Activated CD8-positive, alpha-beta memory T cell treated with anti-CD3 and anti-CD28 coated beads for 24 hours (primary cell): Measurements from ENCODE around the gene HAND1.

Experiments
- DNase-seq: peaks from one replicate; pipeline ENCODE4 v3.0.0-alpha.2; 2020

HAND1 gene

DNA sequence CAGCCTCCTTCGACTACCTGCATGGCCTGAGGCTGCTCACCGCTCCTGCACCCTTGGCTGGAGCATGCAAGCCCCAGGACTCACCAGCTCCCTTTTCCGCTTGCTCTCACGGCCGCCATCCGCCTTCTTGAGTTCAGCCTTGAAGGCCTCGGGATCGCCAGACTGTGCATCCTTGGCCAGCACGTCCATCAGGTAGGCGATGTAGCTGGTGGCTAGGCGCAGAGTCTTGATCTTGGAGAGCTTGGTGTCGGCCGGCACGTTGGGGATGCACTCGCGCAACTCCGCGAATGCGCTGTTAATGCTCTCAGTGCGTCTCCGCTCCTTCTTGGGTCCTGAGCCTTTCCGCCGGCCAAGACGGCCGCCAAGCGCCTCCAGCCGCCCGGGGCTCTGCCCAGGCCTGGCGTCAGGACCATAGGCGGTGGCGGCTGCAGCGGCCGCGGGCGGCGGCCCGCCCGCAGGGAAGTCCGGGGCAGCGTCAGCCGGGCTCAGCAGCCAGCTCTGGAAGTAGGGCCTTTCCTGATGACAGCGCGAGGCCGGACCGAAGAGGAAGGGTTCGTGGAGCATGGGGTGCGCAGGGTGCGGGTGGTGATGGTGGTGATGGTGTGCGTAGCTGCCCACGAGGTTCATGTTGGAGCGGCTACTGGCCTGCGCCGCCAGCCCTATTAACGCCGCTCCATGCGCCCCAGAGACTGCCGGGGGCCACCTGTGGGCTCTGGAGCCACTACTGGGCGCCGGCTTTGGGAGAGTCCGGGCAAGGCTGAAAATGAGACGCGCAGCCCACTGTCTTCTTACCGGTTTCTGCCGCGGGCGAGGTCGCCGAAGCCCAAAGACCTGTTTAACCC is 424 bp downstream of the HAND1 start:
- DNase-seq: peak; percentile 67

DNA sequence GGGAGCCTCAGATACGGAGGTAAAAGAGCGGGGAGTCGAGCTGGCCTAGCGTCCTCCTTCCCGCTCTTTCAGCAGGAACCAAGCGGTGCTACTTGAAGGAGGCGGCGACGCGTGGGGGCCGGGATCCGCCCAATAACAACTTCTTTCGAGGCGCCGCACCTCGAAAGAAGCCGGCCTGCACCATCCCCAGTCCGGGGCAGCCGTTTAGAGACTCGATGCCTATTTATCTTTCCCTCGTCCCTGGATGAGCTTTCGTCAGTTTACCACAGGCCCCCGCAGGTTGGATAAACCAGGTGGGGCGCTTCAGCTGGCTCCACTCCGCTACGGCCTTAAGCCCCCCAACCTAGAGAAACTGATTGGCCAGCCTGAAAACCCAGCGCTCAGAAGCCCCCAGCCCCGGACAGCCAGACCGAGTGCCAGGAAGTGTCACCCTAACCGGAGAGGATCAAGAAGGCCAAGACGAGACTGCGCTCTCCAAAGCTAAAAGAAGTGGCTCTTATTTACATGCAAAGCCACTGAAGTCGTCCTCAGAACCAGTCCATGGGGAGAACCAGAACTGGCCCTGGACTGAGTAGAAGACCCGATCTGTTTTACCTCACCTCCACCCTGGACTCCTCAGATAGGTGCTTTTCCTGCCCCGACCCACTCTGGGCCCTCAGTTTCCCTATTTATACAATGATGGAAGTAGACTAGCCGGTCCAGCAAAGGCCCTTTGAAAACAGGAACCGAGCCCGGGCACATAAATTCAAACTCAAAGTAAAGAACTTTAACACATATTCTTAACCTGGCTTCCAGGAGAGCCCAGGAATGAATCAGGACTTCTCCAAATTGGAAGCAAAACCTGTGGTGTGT is 1.4 kb downstream of the HAND1 start:
- DNase-seq: no peak

DNA sequence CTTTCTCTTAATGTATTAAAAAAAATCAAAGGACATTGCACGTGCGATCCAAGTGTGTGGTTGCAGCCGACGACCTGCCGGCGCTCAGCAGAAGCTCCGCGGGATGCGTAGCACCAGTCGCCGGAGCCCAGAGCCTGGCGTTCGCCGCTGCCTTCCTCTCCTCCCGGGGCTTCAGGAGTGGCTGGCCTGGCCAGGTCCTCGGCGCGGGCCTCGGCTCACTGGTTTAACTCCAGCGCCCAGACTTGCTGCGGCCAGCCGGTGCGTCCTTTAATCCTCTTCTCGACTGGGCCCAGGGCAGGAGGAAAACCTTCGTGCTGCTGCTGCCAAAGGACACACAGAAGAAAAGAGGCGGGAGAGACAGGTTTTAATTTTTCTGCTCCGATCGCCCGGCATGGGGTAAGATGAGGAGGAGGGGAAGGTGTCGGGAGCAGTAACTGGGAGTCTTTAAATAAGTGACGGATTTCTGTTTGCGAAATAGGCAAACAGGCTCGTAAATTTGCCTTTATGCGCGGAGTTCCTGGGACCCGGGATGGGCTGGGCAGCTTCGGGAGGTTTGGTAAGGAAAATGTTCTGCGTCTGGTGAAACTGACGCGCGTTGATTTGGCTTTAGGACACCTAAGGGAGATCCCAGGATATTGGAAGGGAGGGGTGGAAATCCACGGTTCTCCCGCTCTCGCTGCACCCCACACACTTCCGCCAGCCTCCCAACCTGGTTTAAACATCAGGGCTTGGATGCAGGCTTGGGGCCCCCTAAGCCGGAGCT is 2.3 kb downstream of the HAND1 start:
- peak; percentile 65 for DNase-seq

DNA sequence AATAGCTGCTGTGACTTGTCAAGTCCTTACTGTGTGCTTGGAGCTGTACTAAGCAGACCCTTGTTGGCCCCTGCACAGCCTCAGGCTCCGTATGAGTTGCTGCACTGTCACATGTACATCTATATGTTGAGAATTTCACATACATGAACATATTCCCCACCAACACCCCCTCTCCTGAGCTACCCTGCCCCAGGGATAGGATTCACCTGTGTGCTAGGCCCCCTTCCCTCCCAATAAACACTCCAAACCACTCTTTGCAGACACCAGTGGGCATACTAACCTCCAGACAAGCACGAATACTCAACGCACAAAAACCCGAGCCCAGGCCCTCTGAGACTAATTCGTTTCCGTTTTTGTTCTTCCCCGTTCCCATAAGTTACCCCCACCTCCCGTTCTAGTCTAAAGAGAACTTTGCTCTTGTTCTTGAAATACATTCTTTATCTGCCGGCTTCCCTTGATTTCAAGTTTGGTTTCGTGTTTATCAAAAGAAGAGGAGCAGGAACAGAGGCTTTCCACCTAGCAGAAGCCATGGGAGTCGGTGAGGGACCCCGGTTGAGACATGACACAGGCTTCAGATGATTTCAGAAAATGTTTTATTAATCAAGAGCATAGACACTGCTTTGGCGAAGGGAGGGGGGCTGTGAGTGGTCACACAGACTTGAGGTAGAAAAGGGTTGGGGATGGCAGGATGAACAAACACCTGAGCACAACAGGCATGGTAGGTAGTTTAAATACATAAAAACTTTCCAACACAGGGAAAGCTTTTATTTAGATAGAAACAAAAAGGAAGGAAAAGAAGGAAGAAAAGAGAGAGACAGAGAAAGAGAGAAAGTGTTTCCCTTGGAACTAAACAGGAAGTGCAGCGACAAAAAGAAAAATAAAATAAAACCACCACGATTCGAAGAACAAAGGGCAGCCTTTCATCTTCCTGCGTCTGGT is 3.4 kb downstream of the HAND1 start:
- DNase-seq: no peak

DNA sequence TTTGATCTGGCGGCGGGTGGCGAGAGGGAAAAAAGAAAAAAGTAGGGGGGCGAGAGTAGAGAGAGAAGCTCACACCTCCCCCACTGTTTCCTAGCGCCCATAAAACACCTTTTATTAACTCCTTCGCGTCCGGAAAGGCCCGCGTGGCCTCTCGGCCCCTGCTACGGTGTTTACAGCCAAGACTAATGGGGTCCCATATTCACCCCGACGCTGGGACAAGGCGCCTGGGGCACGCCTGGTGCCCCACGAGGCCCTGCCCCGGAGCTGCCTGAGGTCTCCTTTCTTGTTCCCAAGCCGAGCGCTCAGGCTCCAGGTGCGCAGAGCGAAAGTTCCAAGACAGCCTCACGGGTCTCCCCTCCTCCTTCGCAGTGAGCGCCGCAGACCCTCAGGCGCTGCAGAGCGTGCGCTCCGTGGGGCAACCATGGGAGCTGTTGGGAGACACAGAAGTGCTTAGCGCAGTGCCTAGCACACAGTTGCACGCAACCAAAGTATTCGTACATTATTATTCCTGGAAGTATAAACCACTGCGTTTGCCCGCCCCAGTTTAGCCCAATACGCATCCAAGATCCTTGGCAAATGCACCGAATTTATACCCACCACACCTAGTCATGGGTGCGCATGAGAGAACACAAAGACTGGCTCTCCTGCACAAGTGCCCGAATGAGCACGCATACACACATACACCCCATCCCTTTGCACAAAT is 4.3 kb downstream of the HAND1 start:
- DNase-seq: no peak

DNA sequence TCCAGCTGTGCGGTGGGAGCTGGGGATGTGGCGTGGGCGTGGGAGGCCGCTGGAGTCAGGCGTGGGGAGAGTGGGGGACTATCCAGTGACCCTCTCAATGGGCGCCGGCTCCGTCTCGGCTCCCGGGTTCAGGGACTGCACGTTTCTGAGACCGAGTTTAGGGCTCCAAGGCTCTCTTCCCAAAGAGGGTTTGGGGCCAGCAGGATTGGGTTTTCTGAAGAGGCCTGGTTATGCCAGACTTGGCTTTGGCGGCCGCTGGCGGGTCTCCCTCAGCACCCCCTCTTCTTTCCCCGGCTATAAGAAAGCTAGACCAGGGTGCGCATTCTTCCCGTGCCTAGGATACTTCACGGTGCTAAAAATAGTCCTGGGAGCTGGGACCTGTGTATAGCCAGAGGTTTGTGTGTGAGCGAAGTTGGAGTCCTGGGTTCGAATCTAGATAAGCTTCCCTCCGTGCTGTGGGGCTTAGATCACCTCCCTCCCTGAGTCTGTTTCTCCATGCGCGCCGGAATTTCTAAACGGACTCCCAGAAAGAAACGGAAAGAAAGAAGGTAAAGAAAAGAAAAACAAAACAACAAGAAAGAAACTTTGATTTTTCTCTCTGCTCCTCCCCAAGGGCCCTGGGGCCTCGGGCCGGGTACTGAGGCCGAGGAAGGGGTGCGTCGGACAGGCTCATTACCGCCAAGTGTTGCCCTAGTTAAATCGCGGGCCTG is 5.0 kb downstream of the HAND1 start:
- DNase-seq: no peak

DNA sequence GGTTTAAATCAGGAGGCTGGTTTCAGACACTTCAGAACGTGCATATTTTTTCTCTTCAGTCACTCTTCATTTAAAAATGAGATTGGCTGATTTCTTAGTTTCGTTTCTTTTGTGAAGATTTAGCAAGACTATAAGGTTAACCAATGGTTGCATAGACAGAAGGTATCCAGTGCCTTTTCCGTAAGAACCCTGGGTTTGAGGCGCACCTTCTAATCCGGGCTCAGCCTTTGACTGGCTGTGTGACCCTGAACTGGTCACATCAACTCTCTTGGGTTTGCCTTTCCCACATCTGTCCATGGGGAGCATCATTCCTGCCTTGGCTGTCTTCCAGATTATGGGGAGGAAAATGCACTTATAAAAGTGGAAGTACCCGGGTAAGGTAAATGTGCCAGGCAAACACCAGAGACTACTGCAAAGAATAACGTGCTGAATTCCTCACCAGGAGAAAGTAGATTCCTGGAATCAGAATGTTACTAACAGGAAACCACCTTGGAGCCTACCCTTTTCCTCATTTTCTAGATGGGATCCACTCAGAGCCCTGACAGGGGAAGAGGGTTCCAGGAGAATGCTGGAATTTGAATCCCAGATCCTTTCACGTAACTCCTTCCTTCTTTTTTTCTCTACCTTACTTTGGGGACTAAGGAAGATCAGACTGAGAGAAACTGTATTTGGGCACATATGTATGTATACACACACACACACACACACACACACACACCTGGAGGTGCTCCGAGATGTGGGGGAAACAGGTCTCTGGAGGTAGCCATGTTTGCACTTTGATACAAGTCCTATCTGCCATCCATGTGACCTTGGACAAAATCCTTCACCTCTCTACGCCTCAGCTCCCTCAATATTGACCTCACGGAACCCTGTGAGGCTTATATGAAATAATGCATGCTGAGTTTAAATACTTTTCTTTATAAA is 6.8 kb downstream of the HAND1 start:
- DNase-seq: no peak

DNA sequence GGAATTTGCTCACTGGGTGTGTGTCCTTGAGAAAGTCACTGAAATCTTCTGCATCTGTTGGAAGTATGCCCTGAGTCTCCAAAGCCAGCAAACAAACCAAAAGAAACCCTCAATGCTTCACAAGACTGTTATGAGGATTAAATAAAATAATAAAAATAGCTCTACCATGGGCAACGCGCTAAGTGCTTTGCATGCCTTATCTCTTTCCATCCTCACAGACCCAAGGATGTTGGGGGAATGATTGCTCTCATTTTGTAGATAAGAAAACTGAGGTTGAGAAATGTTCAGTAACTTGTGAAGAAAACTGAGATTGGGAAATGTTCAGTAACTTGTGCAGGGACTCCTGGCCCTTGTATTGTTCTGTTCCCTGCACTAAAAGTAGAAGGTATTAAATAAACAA is 7.9 kb downstream of the HAND1 start:
- no peak for DNase-seq

DNA sequence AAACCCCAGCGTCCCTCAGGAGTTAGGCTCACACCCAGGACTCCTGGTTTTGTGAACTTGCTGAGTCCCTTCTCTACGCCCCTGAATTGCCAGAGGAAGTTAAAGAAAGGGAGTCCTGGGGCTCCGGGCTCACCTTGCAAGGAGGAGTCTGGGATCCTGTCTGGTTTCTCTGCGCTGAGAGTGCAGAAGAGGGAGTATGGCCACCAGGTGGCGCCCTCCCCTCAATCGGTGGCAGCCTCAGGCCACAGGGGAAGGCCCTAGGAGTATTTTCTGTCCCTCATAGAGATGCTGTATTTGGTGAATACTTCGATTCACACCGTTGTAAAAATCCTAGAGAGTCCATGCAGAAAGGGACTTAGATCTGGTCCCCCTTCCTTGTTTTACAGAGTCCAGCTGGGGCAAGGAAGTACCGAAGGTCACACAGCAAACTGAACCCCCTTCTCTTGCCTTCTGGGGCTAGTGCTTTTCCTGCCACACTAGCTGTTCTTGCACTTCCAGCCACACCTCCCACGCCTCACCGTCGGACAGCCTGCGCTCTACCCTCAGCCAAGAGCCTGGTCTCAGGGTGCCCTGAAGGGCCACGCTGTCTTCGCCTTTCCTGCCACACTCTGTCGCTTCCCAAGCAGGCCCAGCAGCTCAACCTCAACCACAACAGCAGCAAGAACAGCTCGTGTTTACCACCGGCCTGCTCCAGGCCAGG is 10.2 kb downstream of the HAND1 start:
- peak; percentile 92 for DNase-seq

DNA sequence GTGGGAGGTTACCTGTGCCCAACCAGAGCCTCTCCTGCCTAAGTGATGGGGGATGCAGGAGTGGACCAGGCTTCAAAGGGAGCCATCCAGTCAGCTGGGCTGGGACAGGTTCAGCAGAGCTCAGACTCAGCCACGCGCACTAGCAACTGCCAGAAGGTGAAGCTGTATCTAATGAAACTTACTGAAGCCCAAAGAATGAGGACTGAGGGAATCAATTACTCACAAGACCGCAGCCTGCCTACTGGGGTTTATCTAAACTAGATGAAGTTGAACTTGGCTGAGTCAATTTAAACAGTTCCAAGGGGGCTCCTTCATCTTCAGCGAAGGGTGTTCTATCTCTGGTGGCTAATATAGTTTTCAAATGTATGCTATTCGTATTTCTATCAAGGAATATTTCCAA is 11.4 kb downstream of the HAND1 start:
- DNase-seq: no peak

DNA sequence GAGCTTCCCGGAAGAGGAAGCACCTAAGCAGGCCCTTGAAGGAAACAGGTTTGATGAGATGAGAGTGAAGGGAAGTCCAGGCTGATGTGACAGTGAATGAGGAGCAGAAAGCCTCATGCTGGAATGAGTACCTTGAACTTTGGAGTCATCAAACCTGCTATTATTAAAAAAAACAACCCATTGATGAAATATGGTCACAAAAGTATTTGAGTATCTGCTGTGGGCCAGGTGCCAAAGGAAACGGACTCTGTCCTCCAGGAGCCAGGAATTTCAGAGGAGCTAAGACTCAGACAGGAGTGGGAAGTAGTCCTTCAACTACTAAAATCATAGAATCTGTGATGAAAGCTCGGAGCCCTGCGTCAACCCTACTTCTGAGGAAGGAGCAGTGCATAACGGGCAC is 11.9 kb downstream of the HAND1 start:
- DNase-seq: no peak

DNA sequence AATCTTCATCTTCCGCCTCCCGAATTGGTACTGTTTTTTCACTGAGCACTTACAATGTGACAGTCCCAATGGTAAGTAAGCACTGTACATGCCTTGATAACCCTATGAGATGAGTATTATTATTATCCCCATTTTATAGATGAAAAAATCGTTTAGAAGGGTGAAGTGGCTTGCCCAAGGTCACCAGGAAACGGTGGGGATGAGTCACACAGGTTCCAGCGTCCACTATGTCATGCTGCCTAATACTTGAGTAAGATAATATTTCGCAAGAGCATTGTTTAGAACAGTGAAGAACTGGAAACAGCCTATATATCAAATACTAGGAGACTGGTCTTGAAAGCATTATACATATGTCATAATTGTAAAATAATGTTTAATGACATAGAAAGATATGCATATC is 12.9 kb downstream of the HAND1 start:
- no peak for DNase-seq

DNA sequence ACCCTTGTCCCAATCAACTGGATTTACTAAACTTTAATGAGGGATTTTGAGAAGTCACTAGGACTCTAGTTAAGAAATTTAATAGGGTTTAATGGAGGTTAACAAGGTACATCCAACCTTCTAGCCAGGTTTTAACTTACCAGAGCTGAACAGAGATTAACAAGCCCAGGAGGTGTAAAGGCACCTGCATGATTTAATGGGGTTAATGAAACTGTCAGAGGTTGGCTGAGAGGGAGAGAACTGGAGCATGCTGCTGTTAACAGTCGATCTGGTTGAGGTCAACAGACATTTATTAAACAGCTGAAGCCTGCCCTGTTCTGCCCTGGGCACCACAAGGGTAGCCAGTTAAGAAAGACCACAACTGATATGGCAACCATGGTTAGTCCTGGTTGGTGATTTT is 13.6 kb downstream of the HAND1 start:
- no peak for DNase-seq

DNA sequence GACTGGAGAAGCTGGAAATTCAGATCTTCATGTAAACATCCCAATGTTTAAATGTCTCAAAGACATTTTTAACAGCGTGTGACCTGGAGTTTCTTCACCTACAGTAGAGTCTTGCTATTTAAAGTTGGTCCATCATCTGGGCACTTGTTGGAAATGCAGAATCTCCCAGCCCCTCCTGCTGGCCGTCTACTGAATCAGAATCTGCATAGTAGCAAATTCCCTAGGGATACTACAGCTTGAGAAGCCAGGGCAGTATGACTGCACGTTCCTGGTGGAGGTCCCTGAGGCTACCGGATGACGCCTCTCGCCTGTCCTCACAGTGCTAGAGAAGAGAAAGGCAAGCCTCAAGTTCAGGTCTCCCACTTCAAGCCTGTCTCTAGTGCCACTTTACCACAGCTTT is 16.5 kb downstream of the HAND1 start:
- no peak for DNase-seq

DNA sequence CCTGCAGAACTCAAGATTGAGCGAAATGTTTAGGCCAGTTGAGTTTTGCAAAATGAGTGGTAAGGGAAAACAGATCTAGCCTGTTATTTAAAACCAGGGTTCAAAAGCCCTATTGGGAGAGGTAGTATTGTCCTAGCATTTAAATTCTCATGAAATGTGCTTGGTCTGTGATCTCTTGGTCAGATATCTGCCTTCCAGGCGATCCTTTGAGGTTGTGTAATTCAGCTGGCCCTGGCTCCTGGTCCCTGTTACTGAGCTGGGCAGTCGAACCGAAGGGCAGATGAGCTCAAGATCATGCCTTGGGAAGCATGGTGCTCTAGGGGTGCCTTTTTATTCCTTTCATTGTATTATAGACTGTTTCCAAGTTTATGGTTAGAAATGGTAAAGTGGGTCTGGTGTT is 17.9 kb downstream of the HAND1 start:
- no peak for DNase-seq

DNA sequence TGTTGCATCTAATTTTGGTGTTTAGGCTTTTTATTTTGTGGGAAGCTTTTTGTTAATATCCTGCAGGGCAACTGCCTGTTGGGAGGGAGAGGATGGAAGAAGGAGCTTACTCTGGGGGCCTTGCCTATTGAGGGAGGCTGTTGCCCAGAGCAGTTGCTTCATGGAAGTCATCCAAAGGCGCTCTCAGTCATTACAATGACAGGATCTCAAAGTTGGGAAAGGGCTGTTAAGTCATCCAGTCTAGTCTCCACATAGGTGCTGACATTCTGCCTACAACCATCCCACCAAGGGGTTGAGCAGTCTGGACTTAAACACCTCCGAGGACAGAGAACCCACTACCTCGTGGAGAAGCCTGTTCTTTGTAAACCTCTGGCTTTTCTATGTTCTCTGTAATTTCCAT is 19.0 kb downstream of the HAND1 start:
- DNase-seq: no peak

DNA sequence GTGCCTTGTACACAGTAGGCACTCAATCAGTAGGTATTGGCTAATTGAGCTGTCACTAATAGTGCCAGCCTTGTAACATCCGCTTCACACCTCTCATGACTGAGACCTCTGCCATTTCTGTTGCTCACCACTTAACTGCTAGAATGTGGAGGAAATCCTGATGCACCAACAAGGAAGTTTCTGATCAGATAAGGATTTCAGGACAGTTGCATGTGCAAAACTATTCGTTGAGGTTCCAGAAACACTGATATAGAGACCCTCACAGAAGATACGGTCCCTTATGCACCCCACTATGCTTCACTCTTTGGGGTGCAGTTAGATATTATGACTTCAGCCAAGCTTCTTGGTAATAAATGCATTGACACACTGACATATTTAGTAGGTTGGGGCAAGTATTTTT is 21.5 kb downstream of the HAND1 start:
- DNase-seq: no peak

DNA sequence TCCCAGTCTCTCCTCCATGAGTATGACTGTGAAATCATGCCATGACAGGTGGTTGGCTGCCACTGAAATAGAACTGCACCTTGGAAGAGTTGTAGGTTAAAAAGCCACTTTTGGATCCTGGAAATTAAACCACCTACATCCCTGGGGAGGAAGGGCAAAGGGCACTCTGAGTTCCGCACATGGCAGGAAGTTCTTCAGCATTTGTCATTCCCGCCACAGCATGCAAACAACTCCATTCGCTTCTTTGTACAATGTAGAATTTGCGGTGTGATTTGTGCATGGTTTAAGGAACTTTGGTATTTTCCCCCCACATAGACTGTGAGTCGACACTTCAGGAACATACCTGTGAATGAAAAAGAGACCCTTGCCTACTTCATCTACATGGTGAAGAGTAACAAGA is 22.4 kb downstream of the HAND1 start:
- DNase-seq: no peak

DNA sequence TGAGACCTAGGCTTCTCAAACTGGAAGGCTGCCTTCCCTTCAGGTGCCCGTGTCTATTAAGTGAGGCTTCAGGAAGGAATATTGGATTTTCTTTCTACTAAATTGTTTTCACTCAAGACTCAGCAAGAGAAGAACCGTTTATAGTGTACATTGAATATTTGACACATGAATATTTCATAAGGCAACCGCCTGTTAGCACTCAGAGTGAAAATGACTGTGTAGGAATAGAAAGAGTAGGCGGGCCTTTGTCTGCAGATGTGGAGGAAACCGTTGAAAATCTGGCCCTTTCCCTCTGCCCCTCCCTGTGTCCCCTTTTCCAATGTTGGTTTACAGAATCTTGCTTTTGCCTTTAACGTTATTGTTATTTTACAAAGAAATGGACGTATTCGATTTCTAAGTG is 26.1 kb downstream of the HAND1 start:
- no peak for DNase-seq
